ENCODE measurements around the gene ERICH6B.

DNA sequence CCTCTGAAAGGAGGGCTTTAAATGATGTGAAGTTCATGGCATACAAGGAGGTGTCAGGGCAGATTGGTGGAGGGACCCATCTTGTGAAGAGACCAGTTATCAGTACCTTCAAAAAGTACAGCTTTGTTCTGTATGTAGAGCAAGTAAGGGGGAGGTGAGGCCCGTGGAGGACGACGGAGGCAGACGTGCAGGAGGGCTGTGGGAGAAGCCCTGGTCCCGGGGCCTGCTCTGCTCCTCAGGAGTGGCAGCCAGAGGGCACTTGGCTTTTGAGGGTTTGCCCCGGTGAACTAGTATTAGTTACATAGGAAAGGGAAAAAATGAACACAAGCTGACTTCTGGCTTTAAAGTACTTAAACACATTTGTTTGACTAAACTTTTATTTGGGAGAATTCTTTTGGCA is 108.7 kb downstream of the ERICH6B start:
- TF ChIP-seq, protein P1, sequence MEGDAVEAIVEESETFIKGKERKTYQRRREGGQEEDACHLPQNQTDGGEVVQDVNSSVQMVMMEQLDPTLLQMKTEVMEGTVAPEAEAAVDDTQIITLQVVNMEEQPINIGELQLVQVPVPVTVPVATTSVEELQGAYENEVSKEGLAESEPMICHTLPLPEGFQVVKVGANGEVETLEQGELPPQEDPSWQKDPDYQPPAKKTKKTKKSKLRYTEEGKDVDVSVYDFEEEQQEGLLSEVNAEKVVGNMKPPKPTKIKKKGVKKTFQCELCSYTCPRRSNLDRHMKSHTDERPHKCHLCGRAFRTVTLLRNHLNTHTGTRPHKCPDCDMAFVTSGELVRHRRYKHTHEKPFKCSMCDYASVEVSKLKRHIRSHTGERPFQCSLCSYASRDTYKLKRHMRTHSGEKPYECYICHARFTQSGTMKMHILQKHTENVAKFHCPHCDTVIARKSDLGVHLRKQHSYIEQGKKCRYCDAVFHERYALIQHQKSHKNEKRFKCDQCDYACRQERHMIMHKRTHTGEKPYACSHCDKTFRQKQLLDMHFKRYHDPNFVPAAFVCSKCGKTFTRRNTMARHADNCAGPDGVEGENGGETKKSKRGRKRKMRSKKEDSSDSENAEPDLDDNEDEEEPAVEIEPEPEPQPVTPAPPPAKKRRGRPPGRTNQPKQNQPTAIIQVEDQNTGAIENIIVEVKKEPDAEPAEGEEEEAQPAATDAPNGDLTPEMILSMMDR (IDR thresholded peaks at IDR 0.05): no peak
- no peak for TF ChIP-seq POLR2A (IDR thresholded peaks at IDR 0.05)
- TF ChIP-seq EP300 (IDR thresholded peaks at IDR 0.05): no peak
